Stimulated activated CD4-positive, alpha-beta T cell treated with anti-CD3 and anti-CD28 coated beads, TNF-alpha, amount 100 ng/mL, for 48 hours (primary cell): ENCODE measurements around the gene LGALSL.

Experiments used
- DNase-seq, 3 donors: peaks; one replicate each; pipeline ENCODE4 v3.0.0-alpha.2; 2020; ENCODE audit warnings: low read depth in 3 of 3

The LGALSL gene

GRCh38 chr2:64453770-64454385 lies at the start of gene LGALSL:
Gene LGALSL, plus strand, starts transcription at chr2:64454162. Its CDS starts 384 bp downstream, at chr2:64454546.
- peak in 2 of 3 donors; percentile 3 to 52 for DNase-seq

- no peak for DNase-seq
Observed at GRCh38 chr2:64404743-64405142, 49.2 kb upstream of the LGALSL start.

- no peak for DNase-seq
Observed at GRCh38 chr2:64405581-64406406, 48.2 kb upstream of the LGALSL start.

GRCh38 chr2:64406407-64406774 lies 47.6 kb upstream of the LGALSL start:
- DNase-seq = no peak

GRCh38 chr2:64408031-64408430 lies 45.9 kb upstream of the LGALSL start:
- no peak for DNase-seq

- no peak for DNase-seq
Observed at GRCh38 chr2:64410671-64411070, 43.3 kb upstream of the LGALSL start.

GRCh38 chr2:64412671-64413070 lies 41.3 kb upstream of the LGALSL start:
- no peak for DNase-seq

- DNase-seq = no peak
Observed at GRCh38 chr2:64414736-64415435, 39.1 kb upstream of the LGALSL start.

GRCh38 chr2:64417624-64418023 lies 36.3 kb upstream of the LGALSL start:
- no peak for DNase-seq

GRCh38 chr2:64419596-64420165 lies 34.3 kb upstream of the LGALSL start:
- DNase-seq = no peak

GRCh38 chr2:64420677-64421076 lies 33.3 kb upstream of the LGALSL start:
- DNase-seq = no peak

GRCh38 chr2:64421201-64421600 lies 32.8 kb upstream of the LGALSL start:
- no peak for DNase-seq

- no peak for DNase-seq
Observed at GRCh38 chr2:64422466-64422865, 31.5 kb upstream of the LGALSL start.

GRCh38 chr2:64423303-64423702 lies 30.7 kb upstream of the LGALSL start:
- DNase-seq = no peak

- no peak for DNase-seq
Observed at GRCh38 chr2:64424416-64424987, 29.5 kb upstream of the LGALSL start.

- no peak for DNase-seq
Observed at GRCh38 chr2:64426183-64426952, 27.6 kb upstream of the LGALSL start.

- DNase-seq = no peak
Observed at GRCh38 chr2:64434039-64434657, 19.8 kb upstream of the LGALSL start.

- DNase-seq = no peak
Observed at GRCh38 chr2:64437883-64438282, 16.1 kb upstream of the LGALSL start.

- no peak for DNase-seq
Observed at GRCh38 chr2:64439194-64439593, 14.8 kb upstream of the LGALSL start.

GRCh38 chr2:64440843-64441242 lies 13.1 kb upstream of the LGALSL start:
- DNase-seq = no peak

- DNase-seq = no peak
Observed at GRCh38 chr2:64442277-64442676, 11.7 kb upstream of the LGALSL start.
